Mesendoderm (in vitro differentiated cells): ENCODE results near the gene CCL16.
"Not testable (repeated sequence)": the region's sequence is repeated elsewhere in the genome, so short reads cannot be mapped to it uniquely, and the experiment has no call there.

Source experiments
- DNase-seq: peaks from one replicate; pipeline ENCODE4 v3.0.0; 2013
- H2AK5ac ChIP-seq: 2 replicates; pipeline ENCODE4 v1.6.1; 2013; ENCODE audit warnings: low read length, inconsistent platforms
- H2BK120ac ChIP-seq: 2 replicates; pipeline ENCODE4 v1.6.1; 2013; ENCODE audit warnings: low read depth, mild to moderate bottlenecking, low read length, moderate library complexity, mixed read lengths
- H2BK15ac ChIP-seq: replicated peaks from 2 replicates; pipeline ENCODE4 v1.6.1; 2013; ENCODE audit warnings: low read depth, mild to moderate bottlenecking, moderate library complexity
- H2BK5ac ChIP-seq: 2 replicates; pipeline ENCODE4 v1.6.1; 2013; ENCODE audit warnings: low read length, inconsistent platforms
- H3K18ac ChIP-seq: 2 replicates; pipeline ENCODE4 v1.6.1; 2013; ENCODE audit warnings: mild to moderate bottlenecking, low read length, mixed read lengths
- H3K23ac ChIP-seq: one replicate; pipeline ENCODE4 v1.6.1; 2013; ENCODE audit warnings: low read length
- H3K27ac ChIP-seq: 2 replicates; pipeline ENCODE4 v1.5.1; 2013; ENCODE audit warnings: low read depth, mild to moderate bottlenecking, inconsistent platforms, low read length, moderate library complexity
- H3K27me3 ChIP-seq: 2 replicates; pipeline ENCODE4 v1.6.1; 2013; ENCODE audit warnings: low read length, control low read depth, mild to moderate bottlenecking, inconsistent platforms; ENCODE audit not compliant: insufficient read depth, poor library complexity
- H3K36me3 ChIP-seq: 2 replicates; pipeline ENCODE4 v1.6.1; 2013; ENCODE audit warnings: low read length, inconsistent platforms; ENCODE audit not compliant: control insufficient read depth, insufficient read depth
- H3K4ac ChIP-seq: one replicate; pipeline ENCODE4 v1.6.1; 2013; ENCODE audit warnings: low read depth, mild to moderate bottlenecking, low read length, moderate library complexity
- H3K4me1 ChIP-seq: 2 replicates; pipeline ENCODE4 v1.6.1; 2013; ENCODE audit warnings: low read depth, low read length, inconsistent platforms; ENCODE audit not compliant: control insufficient read depth
- H3K4me2 ChIP-seq: 2 replicates; pipeline ENCODE4 v1.6.1; 2013; ENCODE audit warnings: low read length
- H3K4me3 ChIP-seq: 2 replicates; pipeline ENCODE4 v1.5.1; 2013; ENCODE audit warnings: mild to moderate bottlenecking, low read length
- H3K56ac ChIP-seq: one replicate; pipeline ENCODE4 v1.6.1; 2013; ENCODE audit warnings: low read length
- H3K79me1 ChIP-seq: 2 replicates; pipeline ENCODE4 v1.6.1; 2013; ENCODE audit warnings: low read length, inconsistent platforms
- H3K79me2 ChIP-seq: 2 replicates; pipeline ENCODE4 v1.6.1; 2013; ENCODE audit warnings: mild to moderate bottlenecking, low read length; ENCODE audit not compliant: control insufficient read depth, insufficient read depth
- H3K9ac ChIP-seq: 2 replicates; pipeline ENCODE4 v1.6.1; 2013; ENCODE audit warnings: low read length, inconsistent platforms
- H4K5ac ChIP-seq: one replicate; pipeline ENCODE4 v1.6.1; 2013; ENCODE audit warnings: low read length
- H4K8ac ChIP-seq: one replicate; pipeline ENCODE4 v1.6.1; 2013; ENCODE audit warnings: low read depth, mild to moderate bottlenecking, control low read depth, low read length, moderate library complexity
- WGBS: extraction: QIAGEN DNeasy Blood & Tissue Kit; methylation state at CpG from one replicate; pipeline ENCODE4 v1.1.7; 2013; ENCODE audit warnings: low lambda C conversion rate, missing lambda C conversion rate; ENCODE audit not compliant: insufficient coverage; ENCODE audit errors: extremely low coverage; 5-methylcytosine and 5-hydroxymethylcytosine counted together

CCL16 gene

DNA sequence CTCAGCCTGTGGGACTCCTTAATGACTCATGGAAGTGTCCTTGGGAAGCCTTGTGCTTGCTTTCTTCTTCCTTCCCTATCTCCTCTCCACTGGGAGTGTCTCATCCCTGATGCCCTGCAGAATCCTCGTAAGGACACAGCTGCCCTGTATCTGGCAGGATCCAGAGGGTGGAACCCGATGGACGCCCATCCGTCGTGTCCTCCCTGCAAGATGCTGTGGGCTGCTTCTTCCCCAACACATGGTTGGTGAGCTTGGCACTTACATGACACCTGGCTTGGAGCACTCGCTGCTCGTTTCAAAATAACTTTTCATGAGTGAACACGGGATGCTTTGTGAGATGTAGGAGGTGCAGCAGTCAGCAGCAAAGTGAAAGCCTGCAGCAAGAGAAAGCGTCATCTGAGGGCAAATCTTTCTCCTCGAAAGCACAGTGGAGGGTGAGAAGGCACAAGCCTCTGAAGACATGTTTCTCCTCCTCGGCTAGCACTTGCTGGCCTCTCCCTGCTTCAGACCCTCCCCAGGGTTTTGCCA lies 16.8 kb upstream of the CCL16 start:
- Histone ChIP-seq H3K27me3 (no peaks in the 10 kb centered on the region), H2BK120ac (no peak overlapping the region), H2BK15ac (no peak overlapping the region), H2BK5ac (no peak overlapping the region), H3K4me3 (no peak overlapping the region), H4K5ac (no peak overlapping the region), H3K79me1 (no peaks in the 10 kb centered on the region), H4K8ac (no peak overlapping the region), H3K9ac (no peak overlapping the region), H3K18ac (no peak overlapping the region), H3K56ac (no peak overlapping the region), H3K27ac (no peak overlapping the region), H3K23ac (no peak overlapping the region), H3K4ac (no peak overlapping the region), H3K4me2 (no peak overlapping the region), H3K79me2 (no peaks in the 10 kb centered on the region), H3K4me1 (no peaks in the 10 kb centered on the region), H2AK5ac (no peak overlapping the region), H3K36me3 (no peaks in the 10 kb centered on the region)
- whole genome bisulfite sequencing, result no CpG with 5 or more reads among the region's 11 CpGs
- DNase-seq, result no peak

DNA sequence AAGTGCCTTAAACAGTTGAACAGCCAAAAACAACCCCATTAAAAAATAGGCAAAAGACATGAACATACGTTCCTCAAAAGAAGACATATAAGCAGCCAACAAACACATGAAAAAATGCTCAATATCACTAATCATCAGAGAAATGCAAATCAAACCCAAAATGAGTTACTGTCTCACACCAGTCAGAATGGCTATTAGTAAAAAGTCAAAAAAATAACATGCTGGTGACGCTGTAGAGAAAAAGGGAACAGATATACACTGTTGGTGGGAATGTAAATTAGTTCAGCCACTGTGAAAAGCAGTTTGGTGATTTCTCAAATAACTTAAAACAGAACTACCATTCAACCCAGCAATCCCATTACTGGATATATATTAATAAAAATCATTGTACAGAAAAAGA lies 14.0 kb upstream of the CCL16 start:
- not testable (repeated sequence) for DNase-seq, H3K79me2 ChIP-seq, H3K27me3 ChIP-seq, H4K5ac ChIP-seq, H3K79me1 ChIP-seq, H2BK15ac ChIP-seq, H3K4me2 ChIP-seq, H3K36me3 ChIP-seq, H3K9ac ChIP-seq, H2BK120ac ChIP-seq, H3K27ac ChIP-seq, H3K4me1 ChIP-seq, H3K23ac ChIP-seq, H3K4me3 ChIP-seq, H2AK5ac ChIP-seq, H3K18ac ChIP-seq, H2BK5ac ChIP-seq, H4K8ac ChIP-seq, H3K4ac ChIP-seq, H3K56ac ChIP-seq
- no CpG with 5 or more reads among the region's 2 CpGs for WGBS

- H3K27ac ChIP-seq, result no peak overlapping the region
- no peak overlapping the region for H2BK120ac ChIP-seq
- DNase-seq, result no peak
- H2AK5ac ChIP-seq, result no peak overlapping the region
- no peak overlapping the region for H3K23ac ChIP-seq
- no peaks in the 10 kb centered on the region for H3K4me1 ChIP-seq
- H4K8ac ChIP-seq, result no peak overlapping the region
- H2BK15ac ChIP-seq, result no peak overlapping the region
- H3K4me2 ChIP-seq, result no peak overlapping the region
- no CpG with 5 or more reads among the region's 2 CpGs for WGBS
- H3K36me3 ChIP-seq, result no peaks in the 10 kb centered on the region
- no peak overlapping the region for H2BK5ac ChIP-seq
- H4K5ac ChIP-seq, result no peak overlapping the region
- H3K27me3 ChIP-seq, result no peaks in the 10 kb centered on the region
- H3K18ac ChIP-seq, result no peak overlapping the region
- no peak overlapping the region for H3K4me3 ChIP-seq
- no peak overlapping the region for H3K9ac ChIP-seq
- H3K79me1 ChIP-seq, result no peaks in the 10 kb centered on the region
- H3K4ac ChIP-seq, result no peak overlapping the region
- no peak overlapping the region for H3K56ac ChIP-seq
- H3K79me2 ChIP-seq, result no peaks in the 10 kb centered on the region
Observed at GRCh38 chr17:35991075-35991474, 9.8 kb upstream of the CCL16 start.

DNA sequence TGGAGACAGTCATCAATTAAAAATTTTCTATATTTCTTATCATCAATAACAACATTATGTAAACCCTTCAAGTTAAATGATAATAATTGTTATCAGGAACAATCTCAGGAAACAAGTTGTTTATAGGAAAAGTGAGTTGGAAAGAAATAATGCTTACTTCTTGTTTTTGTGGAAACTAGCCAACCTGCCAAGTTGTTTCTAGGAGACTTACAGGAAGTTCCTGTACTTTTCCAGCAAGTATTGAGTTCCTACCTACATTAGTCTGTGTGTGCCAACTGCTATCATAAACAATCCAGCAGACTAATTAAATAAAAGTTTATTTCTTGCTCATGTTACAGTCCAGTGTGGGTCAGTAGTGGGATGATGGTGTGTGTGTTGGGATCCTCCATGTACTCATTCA lies 6.9 kb upstream of the CCL16 start:
- no peak overlapping the region for H2BK15ac ChIP-seq
- H2BK120ac ChIP-seq, result no peak overlapping the region
- no peak for DNase-seq
- no peak overlapping the region for H4K5ac ChIP-seq
- no peak overlapping the region for H2AK5ac ChIP-seq
- no peaks in the 10 kb centered on the region for H3K79me2 ChIP-seq
- H3K23ac ChIP-seq, result no peak overlapping the region
- no peak overlapping the region for H3K27ac ChIP-seq
- H3K4me1 ChIP-seq, result no peaks in the 10 kb centered on the region
- no peak overlapping the region for H3K18ac ChIP-seq
- no peaks in the 10 kb centered on the region for H3K36me3 ChIP-seq
- no peak overlapping the region for H2BK5ac ChIP-seq
- H3K4me3 ChIP-seq, result no peak overlapping the region
- no peak overlapping the region for H3K4me2 ChIP-seq
- H3K9ac ChIP-seq, result no peak overlapping the region
- no peaks in the 10 kb centered on the region for H3K79me1 ChIP-seq
- H3K4ac ChIP-seq, result no peak overlapping the region
- no peak overlapping the region for H4K8ac ChIP-seq
- H3K56ac ChIP-seq, result no peak overlapping the region
- H3K27me3 ChIP-seq, result no peaks in the 10 kb centered on the region

DNA sequence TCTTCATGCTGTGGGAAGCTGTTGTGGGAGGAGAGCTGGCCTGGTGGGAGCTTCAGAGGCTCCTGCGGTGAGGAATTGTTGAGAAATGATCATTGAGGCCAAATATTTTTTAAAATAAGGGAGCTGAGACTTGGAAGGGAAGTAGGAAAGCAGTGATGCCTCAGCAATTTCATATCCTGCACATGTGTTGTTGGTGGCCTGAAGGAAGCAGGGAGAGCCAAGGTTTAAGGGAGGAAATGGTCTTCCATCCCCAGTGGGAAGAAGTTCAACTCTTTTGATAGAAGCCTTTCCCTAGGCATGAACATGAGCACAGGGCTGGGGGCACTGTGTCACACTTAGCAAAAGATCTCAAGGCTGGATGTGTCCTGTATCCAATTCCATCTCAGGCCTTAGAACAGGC lies 5.3 kb upstream of the CCL16 start, which contains the start of gene CCL14:
TSS of gene CCL14 (minus strand) at position 87 of the 400 bp plus-strand sequence. CDS start at position 7, 80 bp downstream.
- Histone ChIP-seq H3K4me2 (no peak within 1 kb of the TSS), H2BK15ac (no peak within 1 kb of the TSS), H3K4me1 (no peaks in the 10 kb centered on the region), H3K9ac (no peak within 1 kb of the TSS), H3K79me2 (no peaks in the 10 kb centered on the region), H3K4me3 (no peak within 1 kb of the TSS), H4K5ac (no peak within 1 kb of the TSS), H3K27me3 (no peaks in the 10 kb centered on the region), H2AK5ac (no peak within 1 kb of the TSS), H3K4ac (no peak within 1 kb of the TSS), H2BK120ac (no peak within 1 kb of the TSS), H3K27ac (no peak within 1 kb of the TSS), H4K8ac (no peak within 1 kb of the TSS), H3K23ac (no peak within 1 kb of the TSS), H3K36me3 (no peaks in the 10 kb centered on the region), H3K56ac (no peak within 1 kb of the TSS), H3K79me1 (no peaks in the 10 kb centered on the region), H3K18ac (no peak within 1 kb of the TSS), H2BK5ac (no peak within 1 kb of the TSS)
- DNase-seq, result no peak
- no CpG with 5 or more reads among the region's 1 CpG for WGBS

- no peak overlapping the region for H3K4me3 ChIP-seq
Observed at GRCh38 chr17:35984140-35984539, 2.8 kb upstream of the CCL16 start.

More at GRCh38 chr17:35984140-35984539, 2.8 kb upstream of the CCL16 start:
- DNase-seq, result no peak
- H2BK120ac ChIP-seq, result no peak overlapping the region
- H2BK15ac ChIP-seq, result no peak overlapping the region
- no peak overlapping the region for H3K23ac ChIP-seq
- no peak overlapping the region for H3K56ac ChIP-seq
- H3K27me3 ChIP-seq, result no peaks in the 10 kb centered on the region
- H3K4me1 ChIP-seq, result no peaks in the 10 kb centered on the region
- H3K27ac ChIP-seq, result no peak overlapping the region
- H2AK5ac ChIP-seq, result no peak overlapping the region
- H3K4me2 ChIP-seq, result no peak overlapping the region
- WGBS, result no CpG with 5 or more reads among the region's 6 CpGs
- H3K36me3 ChIP-seq, result no peaks in the 10 kb centered on the region
- H4K5ac ChIP-seq, result no peak overlapping the region
- no peak overlapping the region for H3K18ac ChIP-seq
- no peaks in the 10 kb centered on the region for H3K79me2 ChIP-seq
- H2BK5ac ChIP-seq, result no peak overlapping the region
- no peak overlapping the region for H4K8ac ChIP-seq
- no peaks in the 10 kb centered on the region for H3K79me1 ChIP-seq
- no peak overlapping the region for H3K9ac ChIP-seq
- H3K4ac ChIP-seq, result no peak overlapping the region
